OCI-LY7 (cell line): ENCODE measurements around the gene LAMA2. TPM values are rescaled to one million over a fixed set of nuclear protein-coding genes. Genes with fewer than 3 reads are reported as not detected.

Source experiments
- BruUV-seq: library from RNA; stranded (reverse); fragments of 400-500 nt; replicated peaks from 2 replicates; lab custom pipeline; 2021; lab: Mats Ljungman, UMichigan
- CTCF ChIA-PET: fragments of 300-600 bp; sonication (Branson Sonifier 250); formaldehyde crosslinking; loops from one replicate; lab custom pipeline; 2022; ENCODE audit warnings: antibody characterized with exemption; ENCODE audit not compliant: unreplicated experiment; lab: Charles Lee
- POLR2A ChIA-PET: fragments of 300-600 bp; sonication (Branson Sonifier 250); formaldehyde crosslinking; loops from one replicate; lab custom pipeline; 2022; ENCODE audit warnings: antibody characterized with exemption; lab: Charles Lee
- DNase-seq: peaks from one replicate; pipeline ENCODE4 v3.0.0-alpha.2; 2015; ENCODE audit warnings: low spot score
- H2AFZ ChIP-seq: fragments of 200-600 bp; sonication (generic), shearing (Covaris generic); 2 replicates; pipeline ENCODE4 v1.6.1; 2014; ENCODE audit warnings: mild to moderate bottlenecking, antibody characterized with exemption, low read length, moderate library complexity
- H3K27ac ChIP-seq: fragments of 200-600 bp; sonication (generic); 2 replicates; pipeline ENCODE4 v1.5.1; 2014; ENCODE audit warnings: mixed run types, low read depth, mild to moderate bottlenecking, moderate library complexity, low read length, inconsistent platforms; ENCODE audit not compliant: poor library complexity, severe bottlenecking
- H3K36me3 ChIP-seq: fragments of 200-600 bp; sonication (generic); 2 replicates; pipeline ENCODE4 v1.6.1; 2014; ENCODE audit warnings: mild to moderate bottlenecking, antibody characterized with exemption, low read length, moderate library complexity, mixed read lengths; ENCODE audit not compliant: insufficient read depth
- H3K4me1 ChIP-seq: fragments of 200-600 bp; sonication (generic); 2 replicates; pipeline ENCODE4 v1.5.1; 2014; ENCODE audit warnings: mild to moderate bottlenecking, low read length; ENCODE audit not compliant: insufficient read depth, poor library complexity, severe bottlenecking
- H3K4me2 ChIP-seq: fragments of 200-600 bp; sonication (generic); 2 replicates; pipeline ENCODE4 v1.6.1; 2014; ENCODE audit warnings: mild to moderate bottlenecking, low read length
- H3K4me3 ChIP-seq: fragments of 200-600 bp; sonication (generic); 2 replicates; pipeline ENCODE4 v1.5.1; 2014; ENCODE audit warnings: mild to moderate bottlenecking, low read depth, low read length; ENCODE audit not compliant: poor library complexity, severe bottlenecking
- H3K79me2 ChIP-seq: fragments of 200-600 bp; sonication (generic); 2 replicates; pipeline ENCODE4 v1.6.1; 2016; ENCODE audit warnings: low read depth, mild to moderate bottlenecking, low read length, moderate library complexity, mixed read lengths; ENCODE audit not compliant: insufficient read depth
- H3K9me2 ChIP-seq: fragments of 200-600 bp; sonication (generic); 2 replicates; pipeline ENCODE4 v1.6.1; 2016; ENCODE audit warnings: mild to moderate bottlenecking, low read length, mixed read lengths; ENCODE audit not compliant: insufficient read depth
- H3K9me3 ChIP-seq: fragments of 200-600 bp; sonication (generic); 2 replicates; pipeline ENCODE4 v1.6.1; 2014; ENCODE audit warnings: mild to moderate bottlenecking, mixed run types, low read length, mixed read lengths
- H4K20me1 ChIP-seq: fragments of 200-600 bp; sonication (generic); 2 replicates; pipeline ENCODE4 v1.6.1; 2014; ENCODE audit warnings: mild to moderate bottlenecking, antibody characterized with exemption, low read length, moderate library complexity, mixed read lengths; ENCODE audit not compliant: insufficient read depth
- CTCF ChIP-seq: fragments of 200-600 bp; sonication (generic); conservative IDR thresholded peaks from 2 replicates; pipeline ENCODE4 v1.5.1; 2014; ENCODE audit warnings: mild to moderate bottlenecking, antibody characterized with exemption, low read length, moderate library complexity, mixed read lengths
- EZH2phosphoT487 ChIP-seq: fragments of 200-600 bp; sonication (generic); IDR thresholded peaks from 2 replicates; pipeline ENCODE4 v1.6.1; 2018; ENCODE audit warnings: low read depth, borderline replicate concordance, mild to moderate bottlenecking, mixed run types, antibody characterized with exemption, low read length, moderate library complexity, mixed read lengths
- intact Hi-C: fragments of 100-400 bp; cut with micrococcal nuclease; formaldehyde crosslinking; loops from one replicate; pipeline ENCODE4 v1.10.0; 2022; ENCODE audit not compliant: unreplicated experiment
- total RNA-seq, 2 experiments: library from RNA; depleted of rRNA in 1 of 2; stranded (reverse); fragments of >200 nt in 1 of 2; shearing (Covaris generic) in 1 of 2; gene quantifications; 2 replicates each; pipeline ENCODE4 v1.2.3, GENCODE V29; 2014 to 2022

The LAMA2 gene
- total RNA-seq, 2 experiments from 2014 or later, result not detected

GRCh38 chr6:129184324-129184723 is 301.4 kb downstream of the LAMA2 start:
- BruUV-seq, result no TSS peak
- intact Hi-C loops, result no loop called here
- no peak overlapping the region for H3K4me2 ChIP-seq
- H3K4me1 ChIP-seq, result no peaks in the 10 kb centered on the region
- H3K4me3 ChIP-seq, result no peak overlapping the region
- no peaks in the 10 kb centered on the region for H3K9me2 ChIP-seq
- no peak for DNase-seq
- no peaks in the 10 kb centered on the region for H4K20me1 ChIP-seq
- no peak overlapping the region for H2AFZ ChIP-seq
- ChIA-PET CTCF (no interaction called here), POLR2A (no interaction called here)
- TF ChIP-seq EZH2phosphoT487, result no peak
- no peak for TF ChIP-seq CTCF
- no peaks in the 10 kb centered on the region for H3K9me3 ChIP-seq
- H3K27ac ChIP-seq, result no peak overlapping the region
- no peaks in the 10 kb centered on the region for H3K79me2 ChIP-seq
- no peaks in the 10 kb centered on the region for H3K36me3 ChIP-seq

- no peak overlapping the region for H3K27ac ChIP-seq
- BruUV-seq, result no TSS peak
- no peaks in the 10 kb centered on the region for H3K9me2 ChIP-seq
- no peak for TF ChIP-seq CTCF
- TF ChIP-seq EZH2phosphoT487, result no peak
- ChIA-PET POLR2A (interaction anchor here (1.7 kb wide), 1 partner anchor 9 kb away, joined by 5 read pairs; no protein-coding TSS in a partner anchor), CTCF (interaction anchor here (0.6 kb wide), 1 partner anchor 451 kb away, joined by 3 read pairs; no protein-coding TSS in a partner anchor)
- intact Hi-C loops, result no loop called here
- H3K9me3 ChIP-seq, result no peaks in the 10 kb centered on the region
- no peak overlapping the region for H3K4me3 ChIP-seq
- H4K20me1 ChIP-seq, result no peaks in the 10 kb centered on the region
- H3K36me3 ChIP-seq, result no peaks in the 10 kb centered on the region
- DNase-seq, result no peak
- H3K4me1 ChIP-seq, result no peaks in the 10 kb centered on the region
- no peak overlapping the region for H2AFZ ChIP-seq
- no peak overlapping the region for H3K4me2 ChIP-seq
- no peaks in the 10 kb centered on the region for H3K79me2 ChIP-seq
These were observed 301.9 kb downstream of the LAMA2 start for GRCh38 chr6:129184808-129185366.

GRCh38 chr6:129186988-129187387 is 304.1 kb downstream of the LAMA2 start:
- H3K4me2 ChIP-seq, result no peak overlapping the region
- POLR2A ChIA-PET, result interaction anchor here (1.1 kb wide), 1 partner anchor 11 kb away, joined by 4 read pairs; no protein-coding TSS in a partner anchor

More at GRCh38 chr6:129186988-129187387, 304.1 kb downstream of the LAMA2 start:
- TF ChIP-seq CTCF (no peak), EZH2phosphoT487 (no peak)
- Histone ChIP-seq H3K4me3 (no peak overlapping the region), H2AFZ (no peak overlapping the region), H3K4me1 (no peaks in the 10 kb centered on the region), H3K79me2 (no peaks in the 10 kb centered on the region), H3K27ac (no peak overlapping the region), H3K9me2 (no peaks in the 10 kb centered on the region), H4K20me1 (no peaks in the 10 kb centered on the region), H3K36me3 (no peaks in the 10 kb centered on the region), H3K9me3 (no peaks in the 10 kb centered on the region)
- DNase-seq, result no peak
- BruUV-seq, result no TSS peak
- CTCF ChIA-PET, result no interaction called here
- intact Hi-C loops, result no loop called here
